Activated T-helper 17 cell treated with anti-CD3 and anti-CD28 coated beads, Interleukin-2, amount 50 U/mL, for 72 hours (primary cell): ENCODE results near the gene FAM43B. TPM values are rescaled to one million over a fixed set of nuclear protein-coding genes. Genes with fewer than 3 reads are reported as not detected.
A peak's percentile ranks its signal among the peaks of the same experiment; 100 is the strongest.

ENCODE experiments used
- ATAC-seq: fragments of 150-1000 bp; cut with Tn5 transposase; replicated peaks from 2 replicates; pipeline ENCODE4 v1.10.0; 2021; ENCODE audit warnings: mild to moderate bottlenecking, moderate library complexity
- H3K27ac Mint-ChIP-seq: one replicate; pipeline ENCODE4 v1.8.0; 2022; ENCODE audit warnings: mixed read lengths
- H3K27me3 Mint-ChIP-seq: one replicate; pipeline ENCODE4 v1.8.0; 2022; ENCODE audit warnings: mixed read lengths
- H3K36me3 Mint-ChIP-seq: one replicate; pipeline ENCODE4 v1.8.0; 2022; ENCODE audit warnings: low read depth, mild to moderate bottlenecking, mixed read lengths
- H3K4me1 Mint-ChIP-seq: one replicate; pipeline ENCODE4 v1.8.0; 2022; ENCODE audit warnings: mixed read lengths
- H3K4me3 Mint-ChIP-seq: one replicate; pipeline ENCODE4 v1.8.0; 2022; ENCODE audit warnings: mild to moderate bottlenecking, mixed read lengths
- H3K9me3 Mint-ChIP-seq: one replicate; pipeline ENCODE4 v1.8.0; 2022; ENCODE audit warnings: mixed read lengths
- total RNA-seq, 2 donors: library from RNA; stranded (reverse); gene quantifications; one replicate each; pipeline ENCODE4 v1.2.3, GENCODE V29; 2022

Gene FAM43B
- total RNA-seq, 2 donors from 2014 or later = not detected

DNA sequence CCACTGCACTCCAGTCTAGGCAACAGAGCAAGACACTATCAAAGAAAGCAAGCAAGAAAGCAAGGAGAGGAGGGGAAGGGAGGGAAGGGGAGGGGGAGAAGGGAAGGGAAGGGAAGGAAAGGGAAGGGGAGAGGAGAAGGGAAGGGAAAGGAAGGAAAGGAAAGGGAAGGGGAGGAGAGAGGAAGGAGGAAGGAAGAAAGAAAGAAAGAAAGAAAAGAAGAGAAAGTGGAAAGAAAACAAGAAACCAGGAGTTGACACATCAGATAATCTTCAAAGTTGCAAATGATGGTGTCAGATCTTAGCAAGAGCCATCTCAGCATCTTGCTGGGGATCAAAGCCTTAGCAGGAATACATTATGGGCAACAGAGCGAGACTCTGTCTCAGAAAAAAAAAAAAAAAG is 21.6 kb downstream of the FAM43B start:
- Mint-ChIP-seq H3K27me3 (peaks cover 45% of the 10 kb centered on the region), H3K4me3 (no peak overlapping the region), H3K27ac (no peak overlapping the region), H3K36me3 (no peaks in the 10 kb centered on the region), H3K4me1 (no peaks in the 10 kb centered on the region), H3K9me3 (no peaks in the 10 kb centered on the region)
- ATAC-seq = no peak

DNA sequence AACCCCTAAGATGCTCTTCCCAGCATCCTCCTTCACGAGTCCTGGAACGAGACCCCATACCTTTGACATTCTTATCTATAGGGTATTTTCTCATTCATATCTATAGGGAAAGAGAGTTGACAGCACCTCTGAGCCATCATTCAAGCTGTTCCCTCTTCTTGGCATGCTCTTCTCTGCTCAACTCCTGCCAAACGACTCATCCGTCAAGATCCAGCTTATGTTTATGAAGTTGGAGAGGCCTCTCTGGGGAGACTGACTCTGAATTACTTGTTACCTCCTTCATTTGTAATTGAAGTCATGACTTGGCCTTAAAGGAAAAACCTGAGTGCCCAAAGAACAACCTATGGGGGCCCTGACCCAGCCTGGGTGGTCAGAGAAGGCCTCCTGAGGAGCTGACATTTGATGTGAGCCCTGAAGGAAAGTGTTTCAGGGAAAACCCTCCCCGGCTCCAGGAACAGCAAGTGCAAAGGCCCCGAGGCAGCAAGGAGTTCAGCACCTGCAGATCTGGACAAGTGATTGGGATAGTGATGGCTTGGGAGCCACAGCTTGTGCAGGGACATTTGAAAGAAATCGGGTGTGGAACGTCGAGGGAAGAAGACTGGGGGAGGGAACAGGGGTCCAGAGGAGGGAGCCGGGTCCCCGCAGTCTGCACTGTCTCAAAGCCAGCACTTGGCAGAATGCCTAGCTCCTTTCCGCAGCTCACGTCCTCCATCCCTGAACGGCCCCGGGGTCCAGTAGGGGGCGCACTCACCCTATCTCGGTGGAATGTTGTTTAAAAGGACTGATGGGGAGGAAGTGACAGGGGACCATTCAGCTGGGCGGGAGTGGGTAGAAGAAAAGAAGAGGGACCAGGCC is 22.5 kb downstream of the FAM43B start:
- H3K27ac Mint-ChIP-seq = no peak overlapping the region
- no peaks in the 10 kb centered on the region for H3K9me3 Mint-ChIP-seq
- ATAC-seq = peak; percentile 52
- H3K4me1 Mint-ChIP-seq = no peaks in the 10 kb centered on the region
- no peak overlapping the region for H3K4me3 Mint-ChIP-seq
- H3K36me3 Mint-ChIP-seq = no peaks in the 10 kb centered on the region
- peaks cover 41% of the 10 kb centered on the region for H3K27me3 Mint-ChIP-seq

DNA sequence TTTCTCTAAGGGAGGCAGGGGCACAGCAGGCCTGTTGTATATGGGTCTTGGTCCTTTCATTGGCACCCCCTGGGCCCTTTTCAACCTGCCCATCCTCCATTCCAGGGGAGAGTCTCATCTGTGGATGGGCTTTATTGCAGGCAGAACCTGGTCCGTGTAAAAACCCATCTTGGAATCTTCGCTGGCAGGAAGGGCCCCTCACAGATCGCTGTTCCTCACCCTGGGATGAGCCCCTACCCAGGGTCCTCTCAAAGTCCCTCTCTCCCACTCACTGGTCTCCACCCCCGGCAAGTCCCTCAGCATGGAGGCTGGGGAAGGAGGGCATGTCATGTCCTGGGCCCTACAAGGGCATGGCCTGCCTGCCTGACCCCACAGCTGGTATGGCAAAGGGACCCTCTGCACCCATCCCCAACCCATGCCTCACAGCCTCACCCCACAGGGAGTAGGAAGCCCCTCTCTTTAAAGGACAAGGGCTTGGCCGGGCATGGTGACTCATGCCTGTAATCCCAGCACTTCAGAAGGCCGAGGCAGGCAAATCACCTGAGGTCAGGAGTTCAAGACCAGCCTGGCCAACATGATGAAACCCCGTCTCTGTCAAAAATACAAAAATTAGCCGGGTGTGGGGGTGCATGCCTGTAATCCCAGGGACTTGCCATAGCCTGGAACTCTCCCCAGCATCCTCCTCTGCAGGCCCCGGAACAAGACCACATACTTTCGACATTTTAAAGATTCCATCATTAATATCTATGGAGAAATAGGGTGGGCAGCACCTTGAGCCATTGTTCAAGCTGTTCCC is 23.4 kb downstream of the FAM43B start:
- ATAC-seq = no peak
- Mint-ChIP-seq H3K4me1 (no peaks in the 10 kb centered on the region), H3K9me3 (no peaks in the 10 kb centered on the region), H3K36me3 (no peaks in the 10 kb centered on the region), H3K27me3 (peaks cover 36% of the 10 kb centered on the region), H3K27ac (no peak overlapping the region), H3K4me3 (no peak overlapping the region)

DNA sequence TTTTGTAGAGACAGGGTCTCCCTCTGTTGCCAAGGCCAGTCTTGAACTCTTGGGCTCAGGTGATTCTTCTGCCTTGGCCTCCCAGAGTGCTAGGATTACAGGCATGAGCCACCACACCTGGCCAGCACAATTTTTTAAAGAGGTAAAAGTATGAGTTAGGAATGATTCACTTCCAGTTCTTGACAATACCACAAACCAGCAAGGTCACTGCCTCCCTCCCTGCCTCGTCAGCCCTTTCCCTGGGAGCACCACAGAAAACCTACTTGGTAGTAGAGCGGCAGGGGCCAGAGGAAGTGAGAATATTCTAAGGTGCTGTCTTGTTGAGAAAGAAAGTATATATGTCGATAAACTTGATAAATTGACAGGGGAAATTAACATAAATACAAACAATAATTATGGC is 25.7 kb downstream of the FAM43B start:
- no peak overlapping the region for H3K27ac Mint-ChIP-seq
- ATAC-seq = peak; percentile 46
- H3K4me1 Mint-ChIP-seq = no peaks in the 10 kb centered on the region
- no peak overlapping the region for H3K4me3 Mint-ChIP-seq
- H3K36me3 Mint-ChIP-seq = no peaks in the 10 kb centered on the region
- peaks cover 29% of the 10 kb centered on the region for H3K27me3 Mint-ChIP-seq
- H3K9me3 Mint-ChIP-seq = no peaks in the 10 kb centered on the region

DNA sequence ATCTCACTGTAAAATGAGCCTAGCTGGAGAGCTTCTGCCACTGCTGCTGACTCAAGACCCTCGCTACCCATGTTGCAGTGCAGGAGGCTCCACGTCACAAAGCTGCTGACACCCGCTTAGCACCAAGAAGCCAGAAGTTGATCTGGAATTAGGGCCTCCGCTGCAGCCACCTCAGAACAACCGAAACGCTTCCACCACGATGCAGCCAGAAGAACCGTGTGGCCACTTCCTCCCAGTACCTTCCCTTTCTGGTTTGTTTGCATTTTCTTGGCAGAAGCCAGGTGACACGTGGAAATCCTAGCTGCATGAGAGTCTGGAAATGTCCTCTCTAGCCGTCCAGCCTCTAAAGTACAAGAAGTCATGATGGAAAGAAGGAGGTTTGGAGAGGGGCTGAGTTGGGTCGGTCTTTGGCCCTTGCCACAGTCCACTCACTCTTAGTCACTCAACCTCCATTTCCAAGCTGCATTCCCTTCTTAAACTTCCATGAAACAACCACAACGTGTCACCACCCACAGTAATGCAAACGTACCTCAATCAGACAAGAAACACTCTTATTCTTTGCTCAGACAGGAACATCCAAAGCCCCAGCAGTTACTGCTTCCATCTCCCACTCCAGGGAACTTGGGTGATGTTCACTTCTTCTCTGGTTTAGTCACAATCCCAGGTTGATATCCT is 26.5 kb downstream of the FAM43B start:
- no peak for ATAC-seq
- Mint-ChIP-seq H3K36me3 (no peaks in the 10 kb centered on the region), H3K4me1 (no peaks in the 10 kb centered on the region)

DNA sequence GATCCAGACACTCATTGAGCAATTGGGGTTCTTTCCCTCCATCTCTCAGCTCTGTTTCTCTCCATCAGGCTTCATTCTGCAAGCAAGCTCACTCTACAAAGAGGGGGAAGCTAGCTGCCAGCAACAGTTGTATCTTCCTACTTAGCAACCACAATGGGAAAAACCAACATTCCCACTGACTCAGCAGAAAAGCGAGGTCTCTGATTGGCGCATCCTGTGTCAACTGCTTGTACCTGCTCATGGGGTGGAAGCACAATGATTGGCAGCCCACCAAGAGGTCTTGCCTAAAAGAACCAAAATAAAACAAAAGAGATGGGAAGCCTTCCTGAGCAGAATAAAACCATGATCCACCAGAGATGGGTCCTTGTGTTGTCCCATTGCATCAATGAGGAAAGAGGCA is 32.5 kb downstream of the FAM43B start:
- no peaks in the 10 kb centered on the region for H3K36me3 Mint-ChIP-seq
- no peaks in the 10 kb centered on the region for H3K4me1 Mint-ChIP-seq
- H3K27ac Mint-ChIP-seq = no peak overlapping the region
- peaks cover 30% of the 10 kb centered on the region for H3K27me3 Mint-ChIP-seq
- no peak overlapping the region for H3K4me3 Mint-ChIP-seq
- H3K9me3 Mint-ChIP-seq = no peaks in the 10 kb centered on the region
- ATAC-seq = no peak

More for the DNA sequence above, 26.5 kb downstream of the FAM43B start:
- no peak overlapping the region for H3K27ac Mint-ChIP-seq
- H3K4me3 Mint-ChIP-seq = no peak overlapping the region
- no peaks in the 10 kb centered on the region for H3K9me3 Mint-ChIP-seq
- peaks cover 22% of the 10 kb centered on the region for H3K27me3 Mint-ChIP-seq

DNA sequence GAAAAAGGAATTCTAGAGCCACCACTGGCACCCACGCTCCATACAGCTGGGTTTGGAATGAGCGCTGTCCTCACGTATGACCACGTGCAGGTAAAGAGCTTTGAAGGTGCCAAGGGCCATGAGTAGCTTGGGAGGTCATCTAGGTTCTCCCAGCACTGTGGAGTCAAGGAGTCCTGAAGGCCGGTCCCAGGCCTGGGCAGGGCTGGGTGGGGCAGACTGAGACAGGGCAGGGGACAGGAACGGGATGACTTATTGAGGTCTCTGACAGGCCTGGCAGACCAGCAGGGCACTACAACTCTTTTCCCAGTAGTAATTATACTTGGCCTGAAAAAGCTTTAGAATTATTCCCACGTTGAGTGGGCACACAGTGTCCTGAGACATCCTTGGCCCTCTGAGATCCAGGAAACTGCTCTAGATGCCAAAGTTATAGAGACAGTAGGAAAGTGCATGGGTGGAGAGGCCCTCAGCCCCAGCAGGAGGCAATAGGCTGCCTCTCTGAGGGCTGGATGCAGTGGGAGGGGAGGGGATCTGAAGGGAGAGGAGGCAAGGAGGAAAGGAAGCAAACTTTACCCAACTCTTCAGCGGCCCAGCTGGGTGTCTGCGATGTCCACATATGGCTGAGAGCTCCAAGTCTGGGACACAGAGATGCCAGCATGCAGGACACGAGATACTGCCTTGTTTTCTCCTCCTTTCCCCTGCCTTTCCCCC is 34.7 kb downstream of the FAM43B start:
- no peaks in the 10 kb centered on the region for H3K9me3 Mint-ChIP-seq
- H3K27ac Mint-ChIP-seq = no peak overlapping the region
- H3K36me3 Mint-ChIP-seq = no peaks in the 10 kb centered on the region
- no peaks in the 10 kb centered on the region for H3K4me1 Mint-ChIP-seq
- ATAC-seq = no peak
- peaks cover 43% of the 10 kb centered on the region for H3K27me3 Mint-ChIP-seq
- no peak overlapping the region for H3K4me3 Mint-ChIP-seq

DNA sequence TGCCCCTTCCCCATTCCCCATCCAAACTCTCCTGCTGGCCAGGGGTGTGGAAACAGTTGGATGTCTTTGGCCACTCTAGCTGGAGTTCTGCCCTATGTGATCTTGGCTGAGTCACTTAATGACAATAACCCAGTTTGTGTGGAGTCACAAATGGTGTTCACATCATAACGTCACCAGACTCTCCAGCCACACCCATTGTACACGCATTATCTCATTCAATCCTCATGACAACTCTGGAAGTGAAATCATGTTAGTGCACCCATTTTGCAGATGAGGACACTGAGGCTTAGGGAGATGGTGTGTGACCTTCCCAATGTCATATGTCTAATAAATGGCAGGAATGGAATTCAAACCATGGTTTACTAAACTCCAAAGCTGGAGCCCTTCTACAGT is 35.3 kb downstream of the FAM43B start:
- no peak overlapping the region for H3K27ac Mint-ChIP-seq

DNA sequence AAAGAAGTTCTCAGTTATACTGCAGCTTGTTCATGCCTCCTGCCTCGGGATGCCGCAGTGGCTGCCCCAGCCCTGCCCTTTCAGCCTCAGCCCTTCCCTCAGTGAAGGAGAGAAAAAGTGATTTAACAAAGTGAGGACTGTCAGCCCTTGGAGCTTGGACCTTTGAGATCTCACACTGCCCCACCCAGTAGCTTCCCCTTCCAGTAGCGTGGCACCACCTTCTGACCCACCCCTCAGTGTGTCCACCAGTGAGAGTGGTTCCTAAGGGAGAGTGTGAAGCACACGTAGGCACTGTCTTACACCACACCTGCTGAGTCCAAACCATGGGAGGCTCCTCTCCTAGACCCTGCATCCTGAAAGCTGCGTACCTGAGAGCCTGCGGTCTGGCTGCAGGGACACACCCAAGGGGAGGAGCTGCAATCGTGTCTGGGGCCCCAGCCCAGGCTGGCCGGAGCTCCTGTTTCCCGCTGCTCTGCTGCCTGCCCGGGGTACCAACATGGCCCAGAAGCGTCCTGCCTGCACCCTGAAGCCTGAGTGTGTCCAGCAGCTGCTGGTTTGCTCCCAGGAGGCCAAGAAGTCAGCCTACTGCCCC is 36.4 kb downstream of the FAM43B start, which contains the start of gene CDA:
Gene CDA, plus strand, starts transcription at position 464 of the 592 bp plus-strand sequence. Its CDS starts 33 bp downstream, at position 497.
- H3K27ac Mint-ChIP-seq = no peak within 1 kb of the TSS
- H3K4me1 Mint-ChIP-seq = no peaks in the 10 kb centered on the region
- H3K27me3 Mint-ChIP-seq = peaks cover 45% of the 10 kb centered on the region
- no peaks in the 10 kb centered on the region for H3K36me3 Mint-ChIP-seq
- H3K4me3 Mint-ChIP-seq = no peak within 1 kb of the TSS
- no peak for ATAC-seq
- H3K9me3 Mint-ChIP-seq = no peaks in the 10 kb centered on the region

More for the DNA sequence above, 35.3 kb downstream of the FAM43B start:
- Mint-ChIP-seq H3K36me3 (no peaks in the 10 kb centered on the region), H3K27me3 (peaks cover 47% of the 10 kb centered on the region), H3K4me1 (no peaks in the 10 kb centered on the region), H3K9me3 (no peaks in the 10 kb centered on the region), H3K4me3 (no peak overlapping the region)
- ATAC-seq = no peak

DNA sequence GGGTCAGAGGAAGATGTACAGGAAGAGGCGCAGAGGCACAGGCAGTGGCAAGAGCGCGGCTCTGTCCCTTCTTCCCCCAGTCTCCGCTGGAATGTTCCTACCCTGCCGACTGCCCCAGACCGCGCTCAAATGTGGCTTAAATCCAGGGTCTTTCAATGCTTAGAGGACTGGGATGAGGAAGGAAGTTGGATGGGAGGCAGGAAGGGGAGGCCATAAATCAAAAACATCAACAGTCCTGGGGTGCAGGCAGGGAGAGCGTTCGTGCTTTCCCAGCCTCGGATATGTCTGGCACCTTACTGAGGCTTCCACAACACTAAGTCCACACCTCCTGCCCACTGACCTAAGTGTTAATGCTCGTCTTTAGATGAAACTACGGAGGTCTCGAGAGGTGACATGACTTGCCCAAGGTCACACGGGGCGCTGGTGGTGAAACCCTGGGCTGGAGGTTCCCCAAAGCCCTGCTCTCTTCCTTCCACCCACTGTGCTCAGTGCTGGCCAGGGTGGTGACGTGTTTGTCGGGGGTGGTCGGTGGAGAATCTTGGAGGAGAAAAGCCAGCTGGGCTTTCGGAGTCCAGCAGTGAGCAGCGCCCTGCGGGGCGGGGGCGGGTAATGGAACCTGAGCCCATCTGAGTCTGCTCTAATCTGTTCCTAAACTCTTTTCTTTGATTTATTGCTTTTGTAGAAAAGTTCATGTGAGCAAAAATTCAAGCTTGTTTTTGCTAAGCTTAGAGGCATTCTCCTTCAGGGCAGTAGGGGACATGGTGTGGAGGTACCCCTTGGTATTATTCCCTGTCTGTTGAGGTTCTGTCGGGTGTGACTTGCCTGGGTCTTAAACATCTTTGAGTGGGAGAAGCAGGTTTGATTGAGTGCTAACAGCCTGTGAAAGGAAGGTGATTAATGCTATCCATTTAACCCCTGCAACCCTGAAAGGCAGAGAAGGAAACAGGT is 37.2 kb downstream of the FAM43B start:
- no peak overlapping the region for H3K4me3 Mint-ChIP-seq
- H3K27ac Mint-ChIP-seq = no peak overlapping the region
- H3K36me3 Mint-ChIP-seq = no peaks in the 10 kb centered on the region
- H3K4me1 Mint-ChIP-seq = no peaks in the 10 kb centered on the region
- no peaks in the 10 kb centered on the region for H3K9me3 Mint-ChIP-seq
- no peak for ATAC-seq
- H3K27me3 Mint-ChIP-seq = peaks cover 46% of the 10 kb centered on the region

DNA sequence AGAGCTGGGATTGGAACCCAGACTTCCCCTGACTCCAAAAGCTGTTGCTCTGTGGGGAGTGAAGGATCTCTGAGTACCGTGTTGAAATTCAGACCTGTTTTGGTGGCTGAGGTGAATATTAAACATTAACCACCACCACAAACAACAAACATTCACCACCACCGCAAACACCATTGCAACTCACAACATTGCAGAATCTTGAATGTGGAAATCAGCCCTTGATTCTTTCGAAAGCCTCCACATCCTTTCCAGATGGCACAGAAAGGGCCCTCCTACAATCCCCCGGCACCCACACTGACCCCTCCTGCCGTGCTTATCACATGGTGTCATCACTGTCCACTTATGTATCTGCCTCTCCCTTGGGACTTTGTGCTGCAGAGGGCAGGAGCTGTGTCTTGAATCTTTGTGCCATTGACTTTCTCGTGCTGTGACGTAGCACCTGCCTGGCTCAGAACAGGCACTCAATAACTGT is 38.0 kb downstream of the FAM43B start:
- Mint-ChIP-seq H3K9me3 (no peaks in the 10 kb centered on the region), H3K27ac (no peak overlapping the region), H3K4me1 (no peaks in the 10 kb centered on the region), H3K4me3 (no peak overlapping the region), H3K36me3 (no peaks in the 10 kb centered on the region), H3K27me3 (peaks cover 46% of the 10 kb centered on the region)
- no peak for ATAC-seq

DNA sequence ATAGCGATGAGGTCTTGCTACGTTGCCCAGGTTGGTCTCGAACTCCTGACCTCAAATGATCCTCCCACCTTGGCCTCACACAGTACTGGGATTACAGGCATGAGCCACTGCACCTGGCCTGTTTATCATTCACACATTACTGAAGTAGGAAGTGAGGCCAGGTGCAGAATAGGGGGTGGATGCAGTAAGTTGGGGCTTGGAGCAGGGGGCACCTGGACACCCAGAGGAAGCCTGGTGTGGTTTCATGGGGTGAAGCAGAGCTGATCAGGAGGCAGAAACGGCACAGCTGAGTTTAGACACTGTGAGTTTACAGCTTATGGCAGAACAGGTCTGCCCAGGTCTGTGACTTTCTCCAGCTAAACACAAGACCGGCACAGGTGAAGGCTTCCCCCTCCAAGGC is 41.4 kb downstream of the FAM43B start:
- no peak overlapping the region for H3K4me3 Mint-ChIP-seq
- ATAC-seq = no peak
- H3K27me3 Mint-ChIP-seq = peaks cover 40% of the 10 kb centered on the region
- H3K4me1 Mint-ChIP-seq = no peaks in the 10 kb centered on the region
- no peak overlapping the region for H3K27ac Mint-ChIP-seq
- no peaks in the 10 kb centered on the region for H3K36me3 Mint-ChIP-seq
- no peaks in the 10 kb centered on the region for H3K9me3 Mint-ChIP-seq

DNA sequence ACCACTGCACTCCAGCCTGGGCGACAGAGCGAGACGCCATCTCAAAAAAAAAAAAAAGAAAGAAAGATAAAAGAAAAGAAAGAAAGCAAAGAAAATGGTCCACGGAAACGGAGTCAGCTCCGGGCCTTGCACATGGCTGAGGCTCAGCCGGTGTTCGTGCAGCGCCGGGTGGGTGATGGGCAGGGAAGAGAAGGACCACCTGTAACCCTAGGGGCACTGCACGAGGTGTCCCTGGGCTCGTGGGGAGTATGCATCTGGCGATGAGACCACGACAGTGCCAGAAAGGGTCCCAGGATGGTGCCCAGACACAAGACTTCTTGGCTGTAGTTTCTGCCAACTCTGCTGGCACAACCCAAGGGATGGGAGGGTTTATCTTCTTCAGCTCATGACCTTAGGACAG is 42.4 kb downstream of the FAM43B start:
- Mint-ChIP-seq H3K4me1 (no peaks in the 10 kb centered on the region), H3K36me3 (no peaks in the 10 kb centered on the region), H3K4me3 (no peak overlapping the region), H3K27ac (no peak overlapping the region), H3K27me3 (peaks cover 33% of the 10 kb centered on the region), H3K9me3 (no peaks in the 10 kb centered on the region)
- no peak for ATAC-seq
